ENCODE data around the gene BCHE.

The BCHE gene

GRCh38 chr3:165837058-165837525 is at the start of gene BCHE:
TSS of gene BCHE (minus strand) at chr3:165837423. CDS start at chr3:165831033, 6,390 bp downstream.
- no peak for DNase-seq

- no peak for DNase-seq
Observed at GRCh38 chr3:165885558-165886270, 48.5 kb upstream of the BCHE start.

GRCh38 chr3:165884518-165884917 is 47.3 kb upstream of the BCHE start:
- DNase-seq: no peak

GRCh38 chr3:165883863-165884478 is 46.7 kb upstream of the BCHE start:
- DNase-seq: no peak

GRCh38 chr3:165883117-165883516 is 45.9 kb upstream of the BCHE start:
- DNase-seq: no peak

GRCh38 chr3:165875644-165876043 is 38.4 kb upstream of the BCHE start:
- DNase-seq: no peak

- DNase-seq: no peak
Observed at GRCh38 chr3:165874663-165875489, 37.7 kb upstream of the BCHE start.

- no peak for DNase-seq
Observed at GRCh38 chr3:165868088-165868487, 30.9 kb upstream of the BCHE start.

GRCh38 chr3:165859061-165859460 is 21.8 kb upstream of the BCHE start:
- DNase-seq: no peak

GRCh38 chr3:165855581-165855980 is 18.4 kb upstream of the BCHE start:
- DNase-seq: no peak

GRCh38 chr3:165854696-165855095 is 17.5 kb upstream of the BCHE start:
- peak; percentile 8 for DNase-seq

GRCh38 chr3:165852711-165853110 is 15.5 kb upstream of the BCHE start:
- no peak for DNase-seq

- no peak for DNase-seq
Observed at GRCh38 chr3:165852191-165852590, 15.0 kb upstream of the BCHE start.

GRCh38 chr3:165846056-165846455 is 8.8 kb upstream of the BCHE start:
- no peak for DNase-seq

GRCh38 chr3:165839296-165840076 is 2.3 kb upstream of the BCHE start:
- DNase-seq: no peak

GRCh38 chr3:165837801-165838200 is 578 bp upstream of the BCHE start:
- no peak for DNase-seq

- no peak for DNase-seq
Observed at GRCh38 chr3:165835431-165835830, 1.8 kb downstream of the BCHE start.

- DNase-seq: no peak
Observed at GRCh38 chr3:165830746-165831145, 6.5 kb downstream of the BCHE start.

- DNase-seq: no peak
Observed at GRCh38 chr3:165827883-165828282, 9.3 kb downstream of the BCHE start.

GRCh38 chr3:165827233-165827632 is 10.0 kb downstream of the BCHE start:
- DNase-seq: no peak

GRCh38 chr3:165820671-165821123 is 16.5 kb downstream of the BCHE start:
- no peak for DNase-seq

GRCh38 chr3:165817160-165817709 is 20.0 kb downstream of the BCHE start:
- DNase-seq: no peak
